GM12801 (cell line): ENCODE measurements around the gene SH2B3.

ENCODE experiments used
- TF ChIP-seq, protein P1 (sequence below): IDR thresholded peaks from one replicate; pipeline ENCODE4 v1.5.1; 2011; ENCODE audit warnings: control low read depth; ENCODE audit not compliant: insufficient read length; ENCODE audit errors: extremely low read depth

Gene SH2B3

GRCh38 chr12:111442301-111443045, 36.8 kb downstream of the SH2B3 start:
- TF ChIP-seq, protein P1, sequence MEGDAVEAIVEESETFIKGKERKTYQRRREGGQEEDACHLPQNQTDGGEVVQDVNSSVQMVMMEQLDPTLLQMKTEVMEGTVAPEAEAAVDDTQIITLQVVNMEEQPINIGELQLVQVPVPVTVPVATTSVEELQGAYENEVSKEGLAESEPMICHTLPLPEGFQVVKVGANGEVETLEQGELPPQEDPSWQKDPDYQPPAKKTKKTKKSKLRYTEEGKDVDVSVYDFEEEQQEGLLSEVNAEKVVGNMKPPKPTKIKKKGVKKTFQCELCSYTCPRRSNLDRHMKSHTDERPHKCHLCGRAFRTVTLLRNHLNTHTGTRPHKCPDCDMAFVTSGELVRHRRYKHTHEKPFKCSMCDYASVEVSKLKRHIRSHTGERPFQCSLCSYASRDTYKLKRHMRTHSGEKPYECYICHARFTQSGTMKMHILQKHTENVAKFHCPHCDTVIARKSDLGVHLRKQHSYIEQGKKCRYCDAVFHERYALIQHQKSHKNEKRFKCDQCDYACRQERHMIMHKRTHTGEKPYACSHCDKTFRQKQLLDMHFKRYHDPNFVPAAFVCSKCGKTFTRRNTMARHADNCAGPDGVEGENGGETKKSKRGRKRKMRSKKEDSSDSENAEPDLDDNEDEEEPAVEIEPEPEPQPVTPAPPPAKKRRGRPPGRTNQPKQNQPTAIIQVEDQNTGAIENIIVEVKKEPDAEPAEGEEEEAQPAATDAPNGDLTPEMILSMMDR: no peak

GRCh38 chr12:111443086-111443485, 37.4 kb downstream of the SH2B3 start:
- TF ChIP-seq, protein P1: no peak

DNA sequence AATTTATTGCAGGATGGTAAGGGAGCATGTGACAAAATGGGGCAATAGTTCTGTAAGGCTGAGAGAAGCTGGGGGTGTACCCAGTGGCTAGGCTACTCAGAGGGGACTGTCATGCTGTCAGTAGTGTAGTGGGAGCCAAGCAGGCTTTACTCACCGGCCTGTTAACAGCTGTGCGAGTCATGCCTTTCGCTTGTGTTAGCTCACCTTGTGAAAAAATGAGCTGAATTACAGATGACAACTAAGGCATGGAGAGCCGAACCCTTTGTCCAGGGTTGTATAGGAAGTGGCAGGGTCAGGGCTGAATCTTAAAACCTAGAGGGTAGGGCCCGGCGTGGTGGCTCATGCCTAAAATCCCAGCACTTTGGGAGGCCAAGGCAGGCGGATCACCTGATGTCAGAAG, 37.9 kb downstream of the SH2B3 start:
- TF ChIP-seq, protein P1: no peak

GRCh38 chr12:111444314-111444924, 38.7 kb downstream of the SH2B3 start:
- TF ChIP-seq, protein P1: no peak

GRCh38 chr12:111444925-111445725, 39.4 kb downstream of the SH2B3 start:
- TF ChIP-seq, protein P1: no peak

- TF ChIP-seq, protein P1: no peak
Measured at GRCh38 chr12:111445726-111446581, 40.2 kb downstream of the SH2B3 start.
